ENCODE results near the gene CA10. TPM values are rescaled to one million over a fixed set of nuclear protein-coding genes. Genes with fewer than 3 reads are reported as not detected.

The CA10 gene
- total RNA-seq, 4 donors from 2014 or later = not detected

DNA sequence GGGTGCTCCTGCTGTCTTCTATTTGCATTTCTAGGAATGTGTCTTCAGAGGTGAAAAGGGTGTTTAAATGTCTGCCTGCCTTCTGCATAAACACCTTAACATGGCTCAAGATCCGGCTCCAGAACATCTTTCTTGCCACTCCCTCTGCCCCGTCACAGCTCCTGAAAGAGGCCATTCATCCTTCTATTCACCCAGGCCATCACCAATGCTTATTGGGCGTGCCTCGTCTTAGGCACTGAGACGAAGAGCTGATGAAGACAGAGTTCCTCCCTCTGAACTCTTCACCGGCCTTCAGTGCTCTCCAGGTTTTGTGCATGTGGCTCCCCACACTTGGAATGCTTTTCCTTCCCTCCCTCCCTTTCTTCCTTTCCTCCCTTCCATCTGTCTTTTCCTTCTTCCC lies 511.4 kb downstream of the CA10 start:
- no peaks in the 10 kb centered on the region for H3K9me3 ChIP-seq
- TF ChIP-seq POLR2AphosphoS5 (IDR thresholded peaks at IDR 0.05) (no peak), EP300 (IDR thresholded peaks at IDR 0.05) (no peak), POLR2A (IDR thresholded peaks at IDR 0.05; ENCODE audit: low read depth) (no peak)
- TF ChIP-seq, protein P1, sequence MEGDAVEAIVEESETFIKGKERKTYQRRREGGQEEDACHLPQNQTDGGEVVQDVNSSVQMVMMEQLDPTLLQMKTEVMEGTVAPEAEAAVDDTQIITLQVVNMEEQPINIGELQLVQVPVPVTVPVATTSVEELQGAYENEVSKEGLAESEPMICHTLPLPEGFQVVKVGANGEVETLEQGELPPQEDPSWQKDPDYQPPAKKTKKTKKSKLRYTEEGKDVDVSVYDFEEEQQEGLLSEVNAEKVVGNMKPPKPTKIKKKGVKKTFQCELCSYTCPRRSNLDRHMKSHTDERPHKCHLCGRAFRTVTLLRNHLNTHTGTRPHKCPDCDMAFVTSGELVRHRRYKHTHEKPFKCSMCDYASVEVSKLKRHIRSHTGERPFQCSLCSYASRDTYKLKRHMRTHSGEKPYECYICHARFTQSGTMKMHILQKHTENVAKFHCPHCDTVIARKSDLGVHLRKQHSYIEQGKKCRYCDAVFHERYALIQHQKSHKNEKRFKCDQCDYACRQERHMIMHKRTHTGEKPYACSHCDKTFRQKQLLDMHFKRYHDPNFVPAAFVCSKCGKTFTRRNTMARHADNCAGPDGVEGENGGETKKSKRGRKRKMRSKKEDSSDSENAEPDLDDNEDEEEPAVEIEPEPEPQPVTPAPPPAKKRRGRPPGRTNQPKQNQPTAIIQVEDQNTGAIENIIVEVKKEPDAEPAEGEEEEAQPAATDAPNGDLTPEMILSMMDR (IDR thresholded peaks at IDR 0.05) = no peak
- H3K27me3 ChIP-seq = peaks cover 0 to 11% (median 0%) of the 10 kb centered on the region in 4 donors
- no peaks in the 10 kb centered on the region for H3K4me1 ChIP-seq
- no peak overlapping the region for H3K27ac ChIP-seq (replicated peaks in 1 of 4)
- intact Hi-C loops (cut with DNase I) = no loop called here
- WGBS = 80% methylated on average over 6 of the region's 6 CpGs
- DNase-seq (ENCODE audit: extremely low spot score) = no peak
- no peak overlapping the region for H3K4me3 ChIP-seq
- no peaks in the 10 kb centered on the region for H3K36me3 ChIP-seq

DNA sequence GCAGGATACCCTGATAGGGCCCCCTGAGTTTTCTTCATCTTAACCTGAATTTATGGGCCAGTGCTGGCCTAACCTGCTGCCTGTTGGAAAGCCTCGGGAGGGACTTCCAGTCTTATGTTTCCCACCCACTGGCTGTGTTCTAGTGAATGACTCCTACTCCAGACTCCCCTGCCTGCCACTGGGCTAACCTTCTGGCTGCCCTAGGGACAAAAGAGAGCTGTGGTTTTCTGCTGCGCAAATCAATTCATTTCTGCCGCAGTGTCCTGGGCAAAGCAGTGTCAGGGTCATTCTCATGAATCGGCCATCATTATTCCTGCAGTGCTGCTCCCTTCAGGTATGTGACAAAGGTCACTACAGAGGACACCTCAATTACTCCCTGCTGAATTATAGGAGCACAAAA lies 512.0 kb downstream of the CA10 start:
- Histone ChIP-seq H3K9me3 (no peaks in the 10 kb centered on the region), H3K27ac (replicated peaks in 1 of 4) (no peak overlapping the region), H3K36me3 (no peaks in the 10 kb centered on the region), H3K27me3 (peaks cover 0 to 11% (median 0%) of the 10 kb centered on the region in 4 donors), H3K4me3 (no peak overlapping the region), H3K4me1 (no peaks in the 10 kb centered on the region)
- intact Hi-C loops (cut with DNase I) = no loop called here
- DNase-seq (ENCODE audit: extremely low spot score) = no peak
- 91% methylated on average over 4 of the region's 4 CpGs for WGBS
- TF ChIP-seq POLR2A (IDR thresholded peaks at IDR 0.05; ENCODE audit: low read depth) (no peak), POLR2AphosphoS5 (IDR thresholded peaks at IDR 0.05) (no peak), EP300 (IDR thresholded peaks at IDR 0.05) (no peak)
- TF ChIP-seq, protein P1 (IDR thresholded peaks at IDR 0.05) = no peak

DNA sequence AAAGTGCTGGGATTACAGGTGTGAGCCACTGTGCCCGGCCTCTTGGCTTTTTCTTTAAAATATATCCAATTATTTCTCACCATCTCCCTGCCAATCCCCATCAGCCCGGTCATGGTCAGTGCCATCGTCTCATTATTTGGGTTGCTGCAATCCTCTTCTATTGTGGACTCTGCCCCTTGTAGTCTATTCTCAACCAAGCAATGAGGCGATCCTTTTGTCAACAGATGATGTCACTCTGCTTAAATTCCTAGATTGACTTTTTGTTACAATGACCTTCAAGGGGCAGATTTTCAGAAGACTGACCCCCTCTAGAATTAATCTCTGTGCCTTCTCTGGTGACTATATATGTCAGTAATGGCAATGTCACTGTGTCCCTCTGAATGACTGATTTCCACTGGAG lies 513.5 kb downstream of the CA10 start:
- Histone ChIP-seq H3K27me3 (peaks cover 0 to 11% (median 0%) of the 10 kb centered on the region in 4 donors), H3K9me3 (no peaks in the 10 kb centered on the region), H3K36me3 (no peaks in the 10 kb centered on the region), H3K27ac (replicated peaks in 1 of 4) (no peak overlapping the region), H3K4me3 (no peak overlapping the region), H3K4me1 (no peaks in the 10 kb centered on the region)
- WGBS = 85% methylated on average over 4 of the region's 4 CpGs
- TF ChIP-seq POLR2AphosphoS5 (IDR thresholded peaks at IDR 0.05) = no peak
- DNase-seq (ENCODE audit: extremely low spot score) = no peak
- intact Hi-C loops (cut with DNase I) = no loop called here

DNA sequence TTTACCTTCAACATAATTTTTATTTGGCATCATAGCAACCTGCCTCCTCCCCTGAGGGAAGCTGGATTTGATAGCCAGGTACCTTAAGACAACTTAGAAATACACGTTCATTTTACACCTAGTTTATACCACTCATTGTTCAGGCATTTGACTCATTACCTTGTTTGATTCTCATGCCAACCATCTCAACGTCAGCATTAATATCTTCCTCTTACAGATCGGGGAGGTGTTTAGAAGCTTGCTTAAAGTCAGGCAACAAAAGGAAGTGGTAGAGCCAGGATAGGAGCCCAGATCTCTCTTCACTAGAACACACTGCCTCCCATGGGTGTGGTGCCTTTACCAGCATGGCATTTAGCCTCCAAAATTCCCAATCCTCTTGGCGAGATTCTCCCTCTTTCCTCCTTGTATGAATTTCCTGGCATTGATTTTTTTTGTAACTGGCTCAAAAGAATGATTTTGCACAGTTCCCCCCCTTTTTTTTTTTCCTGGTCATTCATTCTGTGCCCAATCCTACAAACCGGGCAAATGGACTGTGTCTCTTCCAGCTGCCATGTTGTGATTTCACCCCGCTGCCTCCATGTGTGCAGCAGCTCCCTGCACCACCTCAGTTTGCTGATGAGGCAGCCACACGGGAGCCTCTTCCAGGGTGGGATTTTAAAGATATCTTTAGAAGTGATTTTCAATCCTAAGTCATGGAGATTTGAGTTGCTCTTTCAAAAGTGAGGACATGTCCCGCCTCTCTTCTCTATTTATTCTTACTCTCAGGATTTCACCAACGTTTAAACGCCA lies 514.6 kb downstream of the CA10 start:
- Histone ChIP-seq H3K4me3 (no peak overlapping the region), H3K4me1 (no peaks in the 10 kb centered on the region), H3K36me3 (no peaks in the 10 kb centered on the region), H3K27me3 (peaks cover 0 to 11% (median 0%) of the 10 kb centered on the region in 4 donors), H3K9me3 (no peaks in the 10 kb centered on the region), H3K27ac (replicated peaks in 1 of 4) (no peak overlapping the region)
- 84% methylated on average over 10 of the region's 10 CpGs for WGBS
- intact Hi-C loops (cut with DNase I) = no loop called here
- TF ChIP-seq POLR2AphosphoS5 (IDR thresholded peaks at IDR 0.05) (no peak), EP300 (IDR thresholded peaks at IDR 0.05) (no peak), POLR2A (IDR thresholded peaks at IDR 0.05; ENCODE audit: low read depth) (no peak)
- TF ChIP-seq, protein P1 (IDR thresholded peaks at IDR 0.05) = no peak
- DNase-seq (ENCODE audit: extremely low spot score) = no peak

DNA sequence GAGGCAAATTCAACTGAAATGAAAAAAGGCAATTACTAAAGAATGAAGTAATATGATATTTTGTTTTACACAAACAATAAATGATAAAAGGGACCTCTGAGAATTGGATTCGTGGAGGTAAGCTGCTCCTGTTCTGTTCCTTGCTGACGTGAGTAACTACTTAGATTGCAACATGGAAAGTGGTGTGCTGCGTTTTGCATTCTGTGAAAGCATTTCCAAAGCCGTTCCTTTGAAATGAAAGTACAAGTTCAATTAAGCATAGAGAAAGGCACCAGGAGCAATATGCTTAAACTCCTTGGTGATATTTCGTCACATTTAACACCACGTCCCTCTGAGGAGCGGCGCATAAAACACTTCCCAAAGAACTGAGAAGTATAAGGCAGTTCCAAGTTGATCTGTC lies 516.5 kb downstream of the CA10 start:
- no peak for DNase-seq (ENCODE audit: extremely low spot score)
- Histone ChIP-seq H3K36me3 (no peaks in the 10 kb centered on the region), H3K9me3 (no peaks in the 10 kb centered on the region), H3K27ac (replicated peaks in 1 of 4) (no peak overlapping the region), H3K4me3 (no peak overlapping the region), H3K4me1 (no peaks in the 10 kb centered on the region), H3K27me3 (peaks cover 0 to 11% (median 0%) of the 10 kb centered on the region in 4 donors)
- TF ChIP-seq, protein P1 (IDR thresholded peaks at IDR 0.05) = no peak
- TF ChIP-seq POLR2AphosphoS5 (IDR thresholded peaks at IDR 0.05) (no peak), EP300 (IDR thresholded peaks at IDR 0.05) (no peak), POLR2A (IDR thresholded peaks at IDR 0.05; ENCODE audit: low read depth) (no peak)
- intact Hi-C loops (cut with DNase I) = no loop called here
- WGBS = 75% methylated on average over 8 of the region's 8 CpGs
